ENCODE results near the gene OCEL1.

GRCh38 chr19:17256130-17256529 is 30.1 kb downstream of the OCEL1 start:
- no peak for TF ChIP-seq CTCF (IDR thresholded peaks at IDR 0.05)
- no peak for TF ChIP-seq POLR2A (IDR thresholded peaks at IDR 0.05)

Data from lower leg skin (tissue), 3 donors.